HG02885 (cell line): ENCODE data around the gene EIF2D.
A peak's percentile ranks its signal among the peaks of the same experiment; 100 is the strongest.

Experiments
- ATAC-seq: cut with Tn5 transposase; IDR thresholded peaks from one replicate; pipeline ENCODE4 v1.9.1; 2021; ENCODE audit warnings: mild to moderate bottlenecking; ENCODE audit not compliant: unreplicated experiment, poor library complexity

The EIF2D gene

GRCh38 chr1:206554211-206554610 is 58.1 kb downstream of the EIF2D start:
- ATAC-seq, result no peak

GRCh38 chr1:206551986-206552326 is 60.3 kb downstream of the EIF2D start:
- no peak for ATAC-seq

GRCh38 chr1:206551296-206551985 is 60.8 kb downstream of the EIF2D start:
- no peak for ATAC-seq

- ATAC-seq, result no peak
Measured at GRCh38 chr1:206550446-206550845, 61.8 kb downstream of the EIF2D start.

GRCh38 chr1:206547104-206547503 is 65.2 kb downstream of the EIF2D start:
- no peak for ATAC-seq

- no peak for ATAC-seq
Measured at GRCh38 chr1:206545351-206545750, 66.9 kb downstream of the EIF2D start.

- peak; percentile 43 for ATAC-seq
Measured at GRCh38 chr1:206544562-206545257, 67.6 kb downstream of the EIF2D start.
